Middle frontal gyrus (tissue), 1 donor: ENCODE measurements around the gene PLVAP.

Source experiments
- DNase-seq: peaks from one replicate; pipeline ENCODE4 v3.0.0-alpha.2; 2015; ENCODE audit warnings: low spot score; ENCODE audit errors: extremely low spot score

PLVAP gene

DNA sequence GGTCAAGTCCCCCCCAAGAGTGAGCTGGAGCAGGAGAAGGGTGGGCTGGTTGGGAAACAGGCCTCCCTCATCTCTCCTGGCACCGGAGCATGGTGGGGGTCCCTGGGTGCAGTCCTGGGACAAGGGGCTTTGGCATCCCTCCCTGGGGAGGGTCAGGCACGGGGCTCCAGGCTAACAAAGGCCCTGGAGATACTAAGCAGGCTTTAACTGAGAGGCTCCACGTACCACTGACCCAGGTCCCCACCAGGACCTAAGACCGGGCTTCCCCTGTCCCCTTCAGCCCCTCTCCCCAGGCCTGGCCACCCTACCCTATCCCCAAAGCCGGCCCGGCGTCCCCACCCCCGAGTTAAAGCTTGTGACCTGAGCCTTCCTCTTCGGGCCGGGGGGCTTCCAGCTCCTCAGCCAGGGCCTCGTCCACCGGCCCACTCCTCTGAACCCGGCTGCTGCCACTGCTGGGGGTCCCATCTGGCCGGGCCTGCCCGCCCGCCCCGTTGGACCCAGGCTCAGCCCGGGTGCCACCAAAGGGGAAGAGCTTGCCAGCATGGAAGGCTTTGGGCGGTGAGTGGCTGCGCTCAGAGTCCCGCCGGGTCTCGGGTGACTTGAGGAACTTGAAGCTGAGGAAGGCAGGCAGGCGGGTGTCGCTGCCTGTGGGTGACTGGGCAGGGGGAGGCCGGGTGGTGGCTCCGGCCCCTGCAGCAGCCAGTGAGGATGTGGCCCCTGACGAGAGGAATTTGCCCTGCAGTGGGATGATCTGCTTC, 52.6 kb downstream of the PLVAP start:
- no peak for DNase-seq

DNA sequence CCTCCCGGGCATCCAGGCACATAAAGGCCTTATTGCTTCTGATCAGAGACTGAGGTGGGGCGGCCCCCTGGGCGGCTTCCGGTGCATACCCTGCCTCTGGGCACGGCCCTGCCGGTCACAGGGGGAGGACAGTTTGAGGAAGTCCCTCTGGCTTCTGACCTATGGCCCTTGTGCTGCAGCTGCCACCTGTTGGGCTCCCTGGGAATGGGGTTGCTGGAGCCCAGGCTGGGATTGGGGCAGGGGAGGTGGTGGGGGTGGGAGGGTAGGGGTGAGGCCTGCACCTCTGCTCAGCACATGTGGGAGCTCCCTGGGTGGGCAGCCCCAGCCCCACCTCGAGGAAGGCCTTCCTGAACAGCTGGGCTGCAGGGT, 53.2 kb downstream of the PLVAP start:
- no peak for DNase-seq

DNA sequence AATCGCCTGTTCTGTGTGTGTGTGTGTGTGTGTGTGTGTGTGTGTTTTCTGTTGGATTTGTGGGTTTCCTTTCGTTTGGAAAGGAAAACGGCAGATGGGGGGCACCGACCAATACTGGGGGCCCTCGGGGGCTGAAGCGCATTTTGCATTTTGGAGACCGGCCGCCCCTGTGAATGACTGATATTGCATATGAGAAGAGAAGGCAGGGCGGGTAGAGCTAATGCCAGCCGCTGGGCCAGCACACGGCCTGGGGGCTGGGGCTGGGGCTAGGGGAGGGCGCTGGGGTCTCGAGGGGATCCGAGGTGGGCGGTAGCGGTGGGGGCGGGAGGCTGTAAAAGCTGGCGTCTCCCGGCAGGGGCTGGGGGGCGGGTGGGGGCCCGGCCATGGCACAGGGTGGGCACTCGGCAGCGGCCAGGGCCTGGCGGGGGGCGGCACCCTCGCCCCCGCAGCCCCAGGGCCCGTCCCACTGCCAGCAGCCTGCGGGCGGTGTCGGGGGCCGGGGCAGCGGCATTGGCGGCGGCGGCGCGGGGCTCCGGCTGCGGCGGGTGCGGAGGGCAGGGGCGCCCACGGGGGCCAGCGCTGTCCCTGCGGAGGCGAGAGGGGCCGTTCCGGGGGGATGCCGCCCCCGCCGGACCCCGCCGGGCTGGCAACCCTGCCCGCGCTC, 53.7 kb downstream of the PLVAP start:
- no peak for DNase-seq

DNA sequence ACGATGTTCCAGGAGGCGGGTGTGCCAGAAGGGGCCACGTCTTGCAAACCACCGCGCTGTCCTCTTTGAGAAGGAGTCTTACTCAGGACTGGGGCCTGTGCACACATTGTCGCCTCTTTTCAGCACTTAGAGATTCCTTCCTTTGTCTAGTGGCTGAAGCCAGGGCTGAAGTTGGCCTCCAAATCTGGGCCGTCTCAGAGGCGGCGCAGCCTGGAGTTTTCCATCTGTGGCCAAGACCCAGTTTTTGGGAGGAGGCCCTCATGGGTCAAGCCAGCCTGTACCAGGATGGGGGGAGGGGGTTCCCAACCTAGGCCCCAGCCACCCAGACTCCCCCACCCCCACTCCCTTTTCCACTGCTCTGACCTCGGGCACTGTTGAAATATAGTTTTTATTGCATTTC, 54.3 kb downstream of the PLVAP start:
- no peak for DNase-seq

DNA sequence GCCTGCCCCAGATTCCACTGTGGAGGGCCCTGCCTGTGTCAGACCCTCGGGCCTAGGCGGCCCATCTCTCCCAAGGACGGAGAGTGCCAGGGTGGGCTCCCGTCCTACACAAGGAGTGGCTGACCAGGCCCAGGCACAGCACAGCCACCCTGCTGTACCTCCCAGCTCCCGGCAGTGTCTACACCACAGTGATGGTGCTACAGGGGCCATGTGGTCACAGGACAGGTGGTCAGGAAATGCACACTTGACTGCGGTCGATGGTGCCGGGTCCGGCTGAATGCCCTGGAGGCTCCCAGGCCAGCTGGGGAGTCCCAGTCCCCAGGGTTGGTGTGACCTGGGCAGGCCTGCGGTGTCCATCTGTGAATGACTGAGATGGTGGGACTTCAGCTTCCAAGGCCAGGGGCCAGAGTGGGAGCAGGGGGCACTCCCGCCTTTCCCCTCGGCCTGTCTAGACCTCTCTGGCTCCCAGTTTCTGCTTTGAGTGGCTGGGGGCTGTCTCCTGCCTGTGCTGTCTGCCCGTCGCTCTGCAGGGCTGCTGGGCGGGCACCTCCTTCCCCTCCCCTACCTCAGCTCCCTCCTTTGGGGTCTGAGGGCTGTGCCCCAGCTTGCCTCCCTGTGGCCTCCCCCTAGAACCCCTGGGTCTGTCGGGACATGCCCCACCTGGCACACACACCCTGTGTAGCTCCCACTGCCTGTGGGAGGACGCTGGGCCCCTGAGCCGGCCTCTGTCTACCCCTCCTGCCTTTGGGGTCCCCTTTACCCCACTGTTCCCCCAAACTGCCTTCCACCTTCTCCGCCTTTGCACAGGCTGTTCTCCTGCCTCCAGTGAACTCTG, 55.3 kb downstream of the PLVAP start:
- no peak for DNase-seq

DNA sequence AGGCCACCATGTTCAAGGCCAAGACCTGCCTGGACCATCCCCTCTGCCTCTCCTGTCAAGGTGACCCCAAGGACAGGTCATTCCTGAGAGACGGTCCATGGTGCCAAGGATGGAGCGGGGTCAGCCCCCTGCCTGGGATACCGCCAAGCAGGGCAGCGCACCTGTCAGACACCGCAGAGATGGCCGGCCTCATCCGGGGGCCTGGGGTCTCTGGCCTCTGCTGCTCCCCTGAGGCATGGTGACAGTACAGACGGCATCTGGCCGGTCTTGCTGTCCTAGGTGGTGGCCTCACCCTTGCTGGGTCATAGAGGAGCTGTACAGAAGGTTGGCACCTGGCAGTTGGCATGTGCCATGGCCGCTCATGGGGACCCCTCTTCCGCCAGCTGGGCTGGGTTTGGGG, 56.7 kb downstream of the PLVAP start:
- no peak for DNase-seq

DNA sequence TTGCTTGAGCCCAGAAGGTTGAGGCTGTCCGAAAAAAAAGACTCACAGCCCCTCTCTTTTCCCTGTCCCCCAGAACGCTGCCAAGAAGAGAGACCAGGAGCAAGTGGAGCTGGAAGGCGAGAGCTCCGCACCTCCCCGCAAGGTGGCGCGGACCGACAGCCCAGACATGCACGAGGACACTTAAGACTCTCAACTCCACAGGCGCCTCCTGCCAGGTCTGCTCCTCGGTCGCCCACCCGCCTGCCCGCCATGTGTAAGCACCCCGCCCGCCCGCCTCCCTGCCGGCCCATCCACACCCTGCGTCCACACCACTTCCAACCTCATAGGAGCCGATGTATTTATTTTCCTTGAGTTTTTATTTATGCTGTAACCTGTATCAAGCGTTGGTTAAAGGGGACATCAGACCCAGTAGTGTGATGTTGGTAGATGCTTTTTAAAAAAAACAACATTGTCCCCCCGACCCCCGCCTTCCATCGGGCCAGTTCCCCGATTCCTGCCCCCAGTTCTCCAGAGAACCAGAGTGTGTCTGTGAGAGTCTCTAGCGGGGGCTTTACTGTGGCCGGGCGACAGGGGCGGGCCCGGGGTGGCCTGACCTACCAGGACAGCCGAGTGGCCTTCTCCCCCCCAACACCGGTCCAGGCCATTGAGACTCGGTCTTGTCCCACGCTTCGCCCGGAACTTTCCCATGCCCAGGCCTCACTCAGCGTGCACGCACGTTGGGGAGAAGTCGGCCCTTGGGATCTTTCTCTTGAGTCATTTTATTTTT, 57.5 kb downstream of the PLVAP start:
- DNase-seq: no peak

DNA sequence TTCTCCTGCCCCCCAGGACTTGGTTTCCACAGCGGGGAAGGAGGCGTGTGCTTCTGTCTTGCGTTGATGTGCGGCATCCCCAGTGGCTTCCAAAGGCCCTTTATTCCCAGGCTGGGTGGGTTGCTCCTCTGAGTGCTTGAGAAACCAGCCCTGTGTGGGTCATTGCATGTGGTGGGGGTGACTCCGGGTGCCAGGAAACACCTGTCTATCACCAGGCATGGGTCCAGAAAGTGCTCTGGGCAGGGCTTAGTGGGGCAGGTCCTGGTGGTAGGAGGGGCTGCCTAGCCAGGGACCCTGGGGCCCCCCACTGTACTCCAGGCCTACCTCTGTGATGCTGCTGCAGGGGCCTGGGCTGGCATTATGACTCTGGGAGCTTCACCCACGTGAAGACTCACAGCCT, 58.2 kb downstream of the PLVAP start:
- DNase-seq: no peak

DNA sequence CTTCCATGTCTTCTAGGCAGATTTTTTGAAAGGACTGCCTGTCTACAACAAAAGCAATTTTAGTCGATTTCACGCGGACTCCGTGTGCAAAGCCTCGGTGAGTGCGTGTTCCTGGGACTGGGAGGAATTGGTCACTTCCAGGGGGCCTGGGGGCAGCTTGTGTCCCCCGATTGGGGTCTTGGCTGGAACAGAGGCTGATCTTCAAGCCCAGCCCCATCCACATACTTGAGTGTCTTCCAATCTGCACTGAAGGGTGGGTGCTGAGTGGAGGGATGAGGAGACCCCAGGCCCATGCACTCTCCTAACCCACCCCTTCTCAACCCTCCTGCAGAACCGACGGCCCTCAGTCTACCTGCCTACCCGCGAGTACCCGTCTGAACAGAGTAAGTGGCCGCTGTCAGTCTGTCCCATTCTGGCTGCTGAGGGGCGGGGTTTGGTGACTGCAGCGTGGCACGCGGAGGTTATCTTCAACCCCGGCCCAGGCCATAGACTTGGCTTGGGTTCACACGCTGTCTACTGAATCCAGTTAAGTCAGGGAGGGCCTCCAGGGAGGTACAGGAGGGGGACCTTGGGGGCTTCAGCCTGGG, 63.0 kb downstream of the PLVAP start:
- DNase-seq: no peak

DNA sequence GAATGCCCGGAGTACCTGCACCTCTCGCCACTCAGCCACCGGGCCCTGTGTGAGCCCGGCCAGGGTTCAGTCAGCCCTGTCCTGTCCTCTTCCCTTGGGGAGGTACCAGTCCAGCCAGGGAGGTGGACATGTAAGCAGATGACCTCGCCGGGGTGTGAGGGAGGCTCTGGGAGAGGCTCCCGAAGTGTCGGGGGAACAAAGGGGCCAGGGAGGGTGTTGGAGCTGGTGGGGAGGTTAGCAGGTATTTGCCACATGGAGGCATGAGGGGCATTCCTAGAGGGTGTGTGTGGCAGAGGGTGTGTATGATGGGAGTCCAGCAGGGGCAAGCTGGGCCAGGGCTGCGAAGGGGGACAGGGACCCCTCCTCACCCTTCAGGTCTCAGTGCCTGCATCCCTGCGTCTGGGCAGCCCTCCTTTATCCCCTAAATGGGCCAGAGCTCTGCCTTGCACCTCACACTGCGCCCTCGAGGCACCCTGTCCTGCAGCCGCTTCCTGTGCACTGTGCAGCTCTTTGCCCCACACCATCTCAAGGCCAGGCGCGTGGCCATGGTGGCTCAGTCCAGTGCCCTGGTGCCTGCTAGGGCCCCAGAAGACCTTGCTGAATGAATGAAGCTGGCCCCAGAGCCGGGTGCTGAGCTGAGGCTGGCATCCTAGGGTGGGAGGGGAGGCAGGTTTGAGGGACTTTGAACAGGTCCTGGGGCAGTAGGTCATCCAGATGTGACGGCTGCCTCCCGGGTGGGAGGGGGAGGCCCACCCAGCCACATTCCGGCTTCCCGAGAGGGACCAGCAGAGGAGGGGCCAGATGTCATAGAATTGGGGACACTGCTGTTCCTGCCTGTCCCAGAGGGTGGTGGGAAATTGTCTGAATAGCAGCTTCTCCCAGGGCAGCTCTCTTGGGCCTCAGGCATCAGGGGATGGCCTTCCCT, 64.7 kb downstream of the PLVAP start:
- no peak for DNase-seq

DNA sequence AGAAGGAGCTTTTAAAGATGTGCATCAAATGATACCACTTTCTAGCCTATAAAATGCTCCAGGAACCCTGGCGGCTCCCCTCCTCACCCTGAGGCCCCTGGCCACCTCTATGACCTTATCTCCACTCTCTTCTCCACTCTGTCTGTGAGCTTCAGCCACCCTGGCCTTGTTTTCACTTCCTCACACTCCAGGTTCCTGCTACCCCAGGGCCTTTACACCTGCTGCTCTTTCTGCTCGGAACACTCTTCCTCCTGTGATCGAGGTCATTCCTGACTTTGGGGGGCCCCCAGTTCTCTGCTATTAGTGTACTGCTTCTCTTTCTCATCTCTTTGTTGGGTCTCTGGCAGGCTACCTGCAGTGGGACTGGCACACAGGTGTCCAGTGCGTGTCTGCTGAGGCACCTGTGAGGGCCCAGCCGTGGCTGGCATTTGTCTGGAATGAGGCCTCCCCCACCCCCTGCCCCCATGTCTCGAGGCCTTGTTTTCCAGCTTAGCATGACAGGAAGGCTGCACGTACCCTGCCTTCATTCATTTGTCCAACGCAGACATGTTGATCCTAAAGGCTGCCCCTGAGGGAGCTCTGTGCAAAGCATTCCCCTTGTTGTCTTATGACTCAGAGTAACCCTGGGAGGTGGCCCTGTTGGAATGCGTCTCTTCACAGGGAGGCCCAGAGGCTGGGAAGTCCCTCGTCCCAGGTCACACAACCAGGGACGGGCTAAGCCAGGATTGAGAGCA, 65.5 kb downstream of the PLVAP start:
- no peak for DNase-seq

DNA sequence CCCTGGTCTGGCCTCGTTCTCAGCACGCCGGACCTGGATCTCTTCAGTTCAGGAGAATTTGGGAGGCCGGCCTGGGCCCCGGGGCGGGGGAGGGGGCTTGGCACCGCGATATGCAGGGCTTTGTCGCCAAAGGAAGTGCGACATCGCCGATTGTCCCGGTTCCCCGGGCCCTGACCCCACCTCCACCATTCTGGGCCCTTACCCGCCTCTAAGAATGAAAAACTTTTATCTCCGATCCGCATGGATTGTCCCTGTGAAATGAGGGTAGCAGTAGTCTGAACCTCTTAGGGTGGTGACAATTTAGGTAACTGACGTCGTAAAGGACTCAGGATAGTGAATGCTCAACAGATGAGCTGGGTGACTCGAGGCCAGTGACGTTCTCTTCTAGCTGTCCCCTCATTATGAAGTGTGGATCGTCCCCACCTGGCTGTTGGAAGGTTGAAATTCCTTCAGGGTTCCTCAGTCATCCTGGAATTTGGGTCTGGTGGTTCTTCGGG, 67.1 kb downstream of the PLVAP start:
- no peak for DNase-seq

DNA sequence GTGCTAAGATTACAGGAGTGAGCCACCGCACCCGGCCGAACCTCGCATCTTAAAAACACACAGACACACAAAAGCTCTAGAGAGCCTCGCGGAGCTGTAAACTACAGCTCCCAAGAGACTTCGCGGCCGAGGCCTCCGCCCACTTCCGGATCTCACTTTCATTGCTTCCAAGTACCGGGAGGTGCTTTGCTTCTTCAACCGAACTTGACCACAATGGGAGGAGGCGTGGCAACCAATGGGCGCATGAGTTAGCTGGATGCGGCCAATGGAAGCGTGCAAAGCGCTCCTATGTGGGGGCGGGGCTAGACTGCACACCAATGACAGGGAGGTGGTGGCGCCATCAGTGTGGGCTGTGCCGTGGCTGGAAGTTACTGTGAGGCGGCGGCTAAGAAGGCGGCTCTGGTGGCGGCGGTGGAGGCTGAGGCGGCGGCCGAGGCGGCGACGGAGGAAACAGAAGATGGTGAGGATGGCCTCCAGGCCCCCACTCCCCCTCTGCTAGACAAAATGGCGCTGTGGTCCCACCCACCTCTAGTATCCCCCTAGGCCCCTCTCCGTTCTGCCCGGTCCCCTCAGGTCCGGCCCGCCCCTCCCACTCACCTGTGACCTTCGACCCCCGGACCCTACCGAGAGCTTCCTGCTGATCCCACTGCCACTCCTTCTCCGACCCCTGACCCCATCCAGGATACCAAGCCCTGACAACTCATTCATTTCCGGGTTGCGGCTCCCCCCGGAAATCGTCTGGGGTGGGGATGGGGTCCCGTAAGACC, 67.8 kb downstream of the PLVAP start, which contains the start of gene DDA1:
DDA1 (plus strand) TSS at position 366 of the 767 bp plus-strand sequence; CDS start at position 458, 92 bp downstream.
- DNase-seq: peak; percentile 98

DNA sequence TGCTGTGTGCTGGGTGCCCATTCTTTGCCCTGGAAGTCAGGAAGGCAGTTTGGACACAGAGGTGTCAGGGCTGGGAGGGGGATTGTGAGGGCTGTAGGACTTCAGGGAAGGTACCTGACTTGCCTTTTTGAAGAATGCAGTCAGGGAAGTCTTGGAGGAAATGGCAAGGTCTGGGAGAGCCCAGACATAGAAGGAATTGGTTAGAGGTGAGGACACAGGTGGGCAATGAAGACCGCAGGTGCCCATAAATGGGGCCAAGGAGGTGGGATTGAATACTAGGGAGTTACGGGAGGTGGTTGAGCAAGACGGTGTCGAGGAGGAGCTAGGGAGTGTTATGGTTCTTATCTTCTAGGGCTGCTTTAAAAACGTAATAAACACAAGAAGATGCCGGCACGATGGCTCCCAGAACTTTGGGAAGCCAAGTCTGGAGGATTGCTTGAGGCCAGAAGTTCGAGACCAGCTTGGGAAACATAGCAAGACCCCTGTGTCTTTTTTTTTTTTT, 69.2 kb downstream of the PLVAP start:
- no peak for DNase-seq

DNA sequence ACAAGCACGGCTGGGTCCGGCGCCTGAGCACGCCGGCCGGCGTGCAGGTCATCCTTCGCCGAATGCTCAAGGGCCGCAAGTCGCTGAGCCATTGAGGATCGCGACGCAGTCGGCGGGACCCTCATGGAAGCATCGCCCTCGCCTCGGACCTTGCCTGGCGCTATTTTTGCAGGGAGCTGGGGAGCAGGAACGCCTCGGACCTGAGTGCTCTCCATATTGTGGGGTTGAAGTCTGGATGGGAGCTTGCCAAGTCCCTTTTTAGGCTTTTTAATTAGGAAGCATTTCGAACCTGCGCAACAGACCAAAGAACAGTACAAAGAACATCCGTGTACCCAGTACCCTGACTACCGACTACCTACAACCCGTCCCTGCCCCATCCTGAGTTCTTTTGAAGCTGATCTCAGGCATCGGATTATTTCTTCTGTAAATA, 70.8 kb downstream of the PLVAP start:
- no peak for DNase-seq

DNA sequence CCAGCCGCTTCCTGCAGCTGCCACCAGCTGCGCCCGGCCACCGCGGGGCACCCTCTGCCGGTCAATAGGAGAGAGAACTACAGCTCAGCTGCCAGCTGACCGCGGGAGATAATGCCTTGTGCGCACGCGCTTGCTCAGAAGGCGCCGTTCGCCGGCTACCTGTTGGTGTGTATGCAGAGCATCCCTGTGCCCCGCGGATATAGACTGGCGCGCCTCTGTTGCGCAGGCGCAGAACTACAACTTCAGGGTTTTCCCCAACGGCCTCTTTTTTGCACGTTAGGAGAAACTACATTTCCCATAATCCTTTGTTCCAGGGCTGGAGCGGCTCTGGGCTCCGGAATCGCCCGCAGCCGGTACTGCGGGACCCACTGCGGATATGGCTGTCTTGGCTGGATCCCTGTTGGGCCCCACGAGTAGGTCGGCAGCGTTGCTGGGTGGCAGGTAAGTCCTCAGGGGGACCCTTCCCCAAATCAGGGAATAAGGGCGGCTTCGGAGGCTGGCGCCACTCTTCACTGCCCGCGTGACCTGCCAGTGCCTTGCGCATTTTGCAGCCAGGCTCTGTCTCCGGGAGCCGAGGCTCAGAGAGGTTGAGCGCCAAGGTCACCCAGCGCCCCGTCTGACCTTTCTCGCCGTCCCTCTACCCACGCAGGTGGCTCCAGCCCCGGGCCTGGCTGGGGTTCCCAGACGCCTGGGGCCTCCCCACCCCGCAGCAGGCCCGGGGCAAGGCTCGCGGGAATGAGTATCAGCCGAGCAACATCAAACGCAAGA, 71.4 kb downstream of the PLVAP start, which contains the start of gene MRPL34:
MRPL34 (plus strand) TSS at position 356 of the 768 bp plus-strand sequence; CDS start at position 377, 21 bp downstream.
- DNase-seq: peak; percentile 94

DNA sequence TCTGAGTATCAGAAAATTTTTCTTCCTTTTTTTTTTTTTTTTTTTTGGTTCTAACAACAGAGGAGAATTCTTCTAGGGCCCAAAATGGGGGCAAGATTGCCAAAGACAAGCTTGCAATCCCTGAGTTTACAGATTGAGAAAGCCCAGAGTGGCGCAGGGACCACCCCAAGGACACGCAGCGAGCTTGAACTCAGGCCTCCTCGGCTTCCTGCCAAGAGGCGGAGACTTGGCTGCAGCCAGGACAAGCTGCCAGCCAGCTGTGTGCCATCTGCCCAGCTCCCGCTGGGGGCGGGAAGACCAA, 72.0 kb downstream of the PLVAP start:
- no peak for DNase-seq
